Cardiac septum (tissue), 1 donor: ENCODE results near the gene SH3GL2. TPM values are rescaled to one million over a fixed set of nuclear protein-coding genes. Genes with fewer than 3 reads are reported as not detected.

Experiments
- DNase-seq: peaks from one replicate; pipeline ENCODE4 v3.0.0-alpha.2; 2020; ENCODE audit warnings: low spot score
- intact Hi-C: fragments of 100-400 bp; cut with DNase I; formaldehyde crosslinking; loops from one replicate; pipeline ENCODE4 v1.14.0; 2022
- total RNA-seq: library from RNA; stranded (reverse); fragmentation: NEBNext Ultra II Directional; extraction: Animal tissue kit (Norgen Biotek cat#: 25700); gene quantifications from one replicate; pipeline ENCODE4 v1.2.1, GENCODE V29; 2021
- donor health status: DM: no; HTN: no; CAD: no.

Gene SH3GL2
- total RNA-seq, 1 donor from 2014 or later: 7.3 TPM

DNA sequence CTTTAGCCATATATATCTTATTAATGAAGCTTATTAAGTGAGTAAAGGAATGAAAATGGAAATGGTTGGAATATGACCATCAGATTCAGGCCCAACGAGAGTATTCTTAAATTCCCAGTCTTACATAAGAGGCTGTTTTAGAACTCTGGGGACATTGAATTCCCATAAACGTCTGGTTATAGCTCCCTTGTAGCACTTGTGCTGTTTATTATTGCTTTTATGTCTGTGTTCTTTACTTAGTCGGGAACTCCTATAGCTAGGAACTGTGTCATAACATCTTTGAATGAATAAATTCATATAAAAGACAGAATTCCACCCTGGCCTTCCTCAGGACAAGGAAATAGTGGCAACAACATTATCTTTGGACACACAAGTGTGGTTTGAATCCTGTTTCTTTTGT lies 58.4 kb downstream of the SH3GL2 start:
- intact Hi-C loops: no loop called here
- no peak for DNase-seq

DNA sequence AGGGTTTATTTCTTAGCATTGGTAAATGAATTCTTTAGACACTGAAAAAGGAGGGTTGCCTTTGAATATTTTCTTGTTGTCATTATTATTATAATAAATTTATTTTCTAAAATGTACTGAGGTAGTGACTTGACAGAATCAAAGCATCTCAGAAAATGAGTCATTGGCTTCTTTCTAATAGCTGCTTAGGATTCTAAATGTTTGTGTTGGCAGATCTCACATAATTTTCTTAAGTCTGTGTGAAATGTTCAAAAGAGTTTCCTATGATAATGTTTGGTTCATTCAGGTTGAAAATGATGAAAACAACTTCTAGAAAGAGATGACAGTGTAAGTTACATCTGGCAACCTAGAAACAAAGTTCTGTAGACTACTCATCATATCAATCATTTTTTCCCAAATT lies 69.7 kb downstream of the SH3GL2 start:
- intact Hi-C loops: no loop called here

DNA sequence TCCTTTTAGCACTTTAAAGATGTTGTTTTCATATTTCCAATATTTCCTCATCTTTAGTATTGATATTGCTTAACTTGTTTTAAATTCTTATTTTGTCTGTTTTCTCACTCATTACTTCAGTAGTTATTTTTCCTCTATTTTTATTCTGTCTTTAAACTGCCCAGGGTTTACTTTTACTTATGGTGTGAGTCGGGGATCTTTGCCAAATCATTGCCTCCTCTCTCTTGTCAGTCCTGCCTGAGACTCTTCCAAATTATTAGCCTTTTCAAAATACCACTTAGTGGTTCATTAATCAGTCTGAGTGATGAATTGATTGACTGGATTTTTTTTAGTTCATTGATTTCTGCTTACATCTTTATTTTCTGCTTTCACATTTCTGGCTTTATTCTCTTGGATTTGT lies 72.9 kb downstream of the SH3GL2 start:
- DNase-seq: no peak
- intact Hi-C loops: no loop called here

More for the DNA sequence above, 69.7 kb downstream of the SH3GL2 start:
- DNase-seq: no peak

- intact Hi-C loops: no loop called here
Observed at GRCh38 chr9:17653947-17654465, 75.1 kb downstream of the SH3GL2 start.

GRCh38 chr9:17656889-17657288 lies 78.0 kb downstream of the SH3GL2 start:
- intact Hi-C loops: no loop called here
- DNase-seq: no peak

More at GRCh38 chr9:17653947-17654465, 75.1 kb downstream of the SH3GL2 start:
- DNase-seq: no peak

GRCh38 chr9:17658237-17658636 lies 79.4 kb downstream of the SH3GL2 start:
- no peak for DNase-seq
- intact Hi-C loops: no loop called here

GRCh38 chr9:17660158-17660557 lies 81.3 kb downstream of the SH3GL2 start:
- no peak for DNase-seq
- intact Hi-C loops: no loop called here

DNA sequence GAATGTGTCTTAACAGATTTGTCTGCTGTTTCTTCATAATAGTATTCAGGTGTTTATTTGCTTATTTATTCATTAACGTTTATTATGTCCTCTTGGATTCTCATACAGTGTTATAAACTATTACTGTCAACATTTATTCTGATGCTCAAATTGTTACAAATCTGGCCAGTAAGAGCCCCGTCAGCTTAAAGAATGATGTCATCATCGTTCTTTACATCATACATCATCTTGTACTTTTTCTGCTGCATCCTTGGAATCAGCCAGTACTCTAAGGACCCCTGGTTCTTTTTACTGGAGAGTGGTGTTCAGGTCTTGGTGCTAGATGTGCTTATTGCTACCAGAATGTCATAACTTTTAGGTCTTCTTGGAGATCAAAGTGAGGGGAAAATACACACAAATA lies 86.6 kb downstream of the SH3GL2 start:
- intact Hi-C loops: no loop called here
- DNase-seq: no peak

DNA sequence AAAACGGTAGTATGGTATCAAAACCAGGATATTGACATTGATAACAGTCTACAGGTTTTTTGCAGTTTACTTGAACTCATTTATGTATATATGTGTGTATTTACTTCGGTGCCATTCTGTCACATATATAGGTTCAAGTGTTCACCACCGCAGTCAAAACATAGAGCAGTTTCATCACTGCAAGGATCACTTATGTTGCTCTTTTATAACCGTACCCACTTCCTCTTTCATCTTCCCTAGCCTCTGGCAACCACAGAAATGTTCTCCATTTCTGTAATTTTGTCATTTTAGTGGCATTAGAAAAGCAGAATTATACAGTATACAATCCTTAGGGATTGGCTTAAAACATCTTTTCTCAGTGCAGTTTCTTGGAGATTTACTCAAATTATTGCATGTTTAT lies 90.3 kb downstream of the SH3GL2 start:
- no peak for DNase-seq
- intact Hi-C loops: no loop called here

DNA sequence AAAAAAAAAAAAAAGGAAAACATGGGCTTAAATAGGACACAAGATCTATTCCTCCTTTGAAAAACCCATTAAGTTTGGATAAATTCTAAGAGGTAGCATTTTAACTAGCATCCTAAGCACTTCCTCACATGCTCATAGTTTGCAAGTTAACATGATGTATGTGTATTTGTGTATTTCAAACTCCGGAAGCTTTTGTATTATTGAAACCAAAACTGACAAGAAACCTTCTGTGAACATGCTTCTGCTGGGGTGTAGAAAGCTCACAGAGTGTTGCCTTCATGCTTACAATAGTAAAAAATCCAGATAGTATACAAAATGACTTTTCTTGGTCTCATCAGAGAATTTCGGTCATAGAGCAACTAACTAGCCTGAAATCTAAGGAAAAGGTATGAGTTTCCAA lies 103.8 kb downstream of the SH3GL2 start:
- DNase-seq: no peak
- intact Hi-C loops: no loop called here

DNA sequence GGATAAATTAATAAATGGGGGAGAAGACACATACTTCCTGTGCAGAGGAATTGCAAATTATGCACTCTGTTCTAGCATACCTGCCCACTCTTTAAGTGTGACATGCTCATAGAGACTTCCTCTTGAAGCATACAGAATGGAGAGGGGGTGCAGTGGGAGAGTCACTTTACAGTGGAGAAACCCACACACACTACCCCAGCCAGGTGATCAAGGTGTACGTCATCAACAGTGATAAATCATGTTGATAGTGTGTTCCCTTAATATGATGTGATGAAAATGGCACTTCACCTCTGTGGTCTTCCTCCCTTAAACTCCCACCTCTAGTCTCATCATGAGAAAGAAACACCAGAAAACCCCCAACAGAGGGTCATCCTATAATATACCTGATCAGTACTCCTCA lies 110.0 kb downstream of the SH3GL2 start:
- intact Hi-C loops: no loop called here
- no peak for DNase-seq

GRCh38 chr9:17694336-17694735 lies 115.5 kb downstream of the SH3GL2 start:
- no peak for DNase-seq
- intact Hi-C loops: no loop called here

DNA sequence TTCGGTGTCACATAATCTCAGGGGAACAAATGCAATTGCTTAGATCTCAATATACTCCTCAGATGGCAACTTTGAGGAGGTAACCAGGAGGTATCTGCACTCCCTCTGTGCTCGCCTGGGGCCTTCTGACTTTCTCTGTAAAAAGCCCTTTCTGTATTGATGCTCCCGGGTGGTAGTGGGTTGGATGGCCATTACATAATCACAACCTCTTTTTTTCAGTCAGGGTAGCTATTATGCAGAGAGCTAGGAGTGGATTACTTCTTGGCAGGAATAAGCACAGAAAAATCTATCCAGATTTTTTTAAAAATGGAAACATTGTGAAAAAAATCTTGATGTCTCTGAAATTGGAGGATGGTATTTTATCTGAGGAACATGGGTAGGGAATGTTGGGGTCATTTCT lies 116.6 kb downstream of the SH3GL2 start:
- no peak for DNase-seq
- intact Hi-C loops: no loop called here

DNA sequence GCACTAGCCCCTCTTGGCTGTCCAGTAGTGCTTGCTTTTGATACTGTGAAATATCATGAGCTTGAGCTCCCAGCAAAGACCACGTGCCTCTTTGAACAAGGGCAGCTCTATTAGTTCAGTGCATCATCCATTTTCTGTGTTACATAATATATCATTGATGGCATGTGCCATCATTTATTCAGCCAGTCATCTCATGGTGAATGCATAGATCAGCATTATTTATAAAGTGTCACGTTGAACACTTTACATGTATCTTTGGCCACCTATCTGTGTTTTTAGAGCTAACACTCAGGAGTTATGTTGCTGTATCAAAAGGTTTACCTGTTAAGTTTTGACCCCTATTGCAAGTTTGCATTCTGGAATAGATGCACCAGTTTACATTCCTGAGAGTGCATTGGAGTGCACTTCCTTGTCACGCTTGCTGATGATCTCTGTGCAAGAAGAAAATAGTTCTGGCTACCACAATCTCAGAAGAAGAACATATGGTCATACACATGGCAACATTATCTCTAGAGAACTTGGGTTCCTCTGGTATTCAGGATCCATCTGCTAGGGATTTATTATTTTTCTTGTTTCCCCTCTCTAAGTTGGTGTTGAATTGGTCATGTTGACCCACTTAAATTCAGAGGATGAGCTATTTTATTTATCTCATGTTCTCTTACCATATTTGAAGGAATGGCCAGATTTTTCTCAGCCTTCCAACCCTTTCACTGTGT lies 120.9 kb downstream of the SH3GL2 start:
- no peak for DNase-seq
- intact Hi-C loops: no loop called here

DNA sequence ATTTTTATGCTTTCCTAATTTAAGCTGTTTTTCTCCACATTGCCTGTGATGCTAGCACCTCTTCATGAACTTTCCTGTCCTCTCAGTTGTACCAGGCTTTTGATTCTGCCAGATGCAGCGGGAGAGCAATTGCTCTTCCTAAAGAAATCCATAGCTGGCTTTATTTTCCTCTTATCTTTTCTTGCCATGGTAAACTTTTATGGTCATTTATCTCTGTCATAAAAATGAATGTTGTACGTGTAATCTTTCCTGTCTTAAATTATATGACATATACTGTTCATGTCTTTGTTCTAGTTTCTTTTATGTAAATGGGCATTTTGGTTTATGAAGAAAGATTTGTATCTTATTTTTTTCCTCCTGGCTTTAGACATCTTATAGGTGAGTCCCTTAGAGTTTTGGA lies 127.5 kb downstream of the SH3GL2 start:
- no peak for DNase-seq
- intact Hi-C loops: no loop called here

GRCh38 chr9:17719053-17719452 lies 140.2 kb downstream of the SH3GL2 start:
- DNase-seq: no peak
- intact Hi-C loops: no loop called here

DNA sequence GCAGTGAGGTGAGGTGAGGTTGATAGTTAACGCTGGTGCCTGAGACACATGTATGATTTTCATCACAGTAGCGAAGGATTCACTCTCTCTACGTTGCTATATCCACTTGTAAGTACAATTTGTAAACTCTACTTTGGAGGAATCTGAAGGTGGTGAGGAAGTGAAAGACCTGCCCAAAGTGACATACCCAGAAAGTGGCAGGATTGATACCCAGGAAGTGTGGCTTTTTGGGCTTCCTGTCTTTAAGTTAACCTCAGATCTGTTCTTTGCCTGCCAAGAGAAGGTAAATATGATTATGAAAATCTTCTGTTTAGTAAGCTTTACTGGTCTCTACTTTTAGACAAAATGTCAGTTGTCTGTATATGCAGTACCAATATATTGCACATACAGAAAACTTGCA lies 143.1 kb downstream of the SH3GL2 start:
- no peak for DNase-seq
- intact Hi-C loops: no loop called here

DNA sequence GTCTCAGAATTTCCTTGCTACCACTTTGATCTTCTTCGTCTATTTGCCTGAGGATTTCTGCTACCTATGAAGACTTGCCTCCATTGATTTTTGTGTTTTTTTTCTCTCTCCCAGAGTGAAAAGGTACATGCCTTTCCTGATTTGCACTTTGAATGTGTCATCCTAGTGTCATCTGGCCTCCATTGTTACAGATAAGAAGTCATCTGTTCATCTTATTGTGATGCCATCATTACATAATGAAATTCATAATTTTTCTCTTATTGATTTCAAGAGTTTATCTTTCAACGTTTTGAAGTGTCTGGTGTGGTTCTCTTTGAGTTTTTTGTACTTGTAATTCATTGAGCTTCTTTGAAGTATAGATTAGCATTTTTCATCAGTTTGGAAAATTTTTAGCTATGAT lies 144.8 kb downstream of the SH3GL2 start:
- intact Hi-C loops: no loop called here
- DNase-seq: no peak

DNA sequence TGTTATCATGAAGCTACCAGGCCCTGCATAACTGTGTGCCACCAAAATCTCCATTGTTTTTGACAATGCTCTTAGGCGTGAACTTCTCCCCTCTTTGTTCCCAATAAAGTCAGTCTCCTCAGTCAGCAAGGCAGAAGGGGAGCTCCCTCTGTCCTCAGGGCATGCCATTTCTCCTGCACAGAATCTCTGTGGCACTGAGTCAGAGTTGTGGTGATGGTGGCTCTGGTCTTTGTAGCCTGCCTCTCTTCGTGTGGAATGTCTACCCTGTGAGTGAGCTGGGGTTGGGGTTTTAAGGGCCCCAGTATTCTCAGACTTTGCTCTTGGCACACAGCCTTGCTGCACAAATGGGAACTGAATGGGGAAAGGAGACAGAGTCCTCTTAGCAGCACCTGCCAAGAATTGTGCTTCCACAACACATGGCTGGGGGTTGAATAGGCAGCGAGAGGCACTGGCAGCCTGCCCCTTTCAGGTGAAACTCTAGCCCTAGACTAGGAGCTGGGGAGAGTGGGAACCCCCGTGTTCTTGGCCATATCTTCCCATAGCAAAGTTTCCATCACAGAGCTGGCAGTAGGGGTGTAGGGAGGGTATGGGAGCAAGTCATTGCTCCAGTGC lies 146.6 kb downstream of the SH3GL2 start:
- DNase-seq: no peak
- intact Hi-C loops: no loop called here

- no peak for DNase-seq
- intact Hi-C loops: no loop called here
Observed at GRCh38 chr9:17726298-17726697, 147.4 kb downstream of the SH3GL2 start.

GRCh38 chr9:17730899-17731298 lies 152.0 kb downstream of the SH3GL2 start:
- no peak for DNase-seq
- intact Hi-C loops: no loop called here
